GM19397 (cell line): ENCODE results near the gene WDR20.
"Not testable (repeated sequence)": the region's sequence is repeated elsewhere in the genome, so short reads cannot be mapped to it uniquely, and the experiment has no call there.

Experiments
- ATAC-seq: cut with Tn5 transposase; IDR thresholded peaks from one replicate; pipeline ENCODE4 v1.9.1; 2021; ENCODE audit warnings: mild to moderate bottlenecking, moderate library complexity; ENCODE audit not compliant: unreplicated experiment

The WDR20 gene

DNA sequence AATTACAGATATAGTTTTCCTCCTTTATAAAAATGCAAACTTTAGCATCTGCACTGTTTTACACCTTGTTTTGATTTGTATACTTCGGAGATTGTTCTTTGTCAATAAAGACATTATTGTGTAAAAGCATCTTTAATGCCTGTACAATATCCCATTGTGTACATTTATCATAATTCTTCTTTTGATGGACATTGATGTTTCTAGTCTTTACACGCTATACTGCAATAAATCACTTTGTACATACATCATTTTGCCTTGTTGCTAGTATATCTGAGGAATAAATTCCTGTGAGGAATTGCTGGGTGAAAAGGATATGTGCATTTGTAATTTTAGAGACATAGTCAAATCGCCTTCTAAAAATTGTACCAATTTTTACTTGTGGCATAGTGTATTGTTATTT, 30.4 kb downstream of the WDR20 start:
- ATAC-seq: no peak

DNA sequence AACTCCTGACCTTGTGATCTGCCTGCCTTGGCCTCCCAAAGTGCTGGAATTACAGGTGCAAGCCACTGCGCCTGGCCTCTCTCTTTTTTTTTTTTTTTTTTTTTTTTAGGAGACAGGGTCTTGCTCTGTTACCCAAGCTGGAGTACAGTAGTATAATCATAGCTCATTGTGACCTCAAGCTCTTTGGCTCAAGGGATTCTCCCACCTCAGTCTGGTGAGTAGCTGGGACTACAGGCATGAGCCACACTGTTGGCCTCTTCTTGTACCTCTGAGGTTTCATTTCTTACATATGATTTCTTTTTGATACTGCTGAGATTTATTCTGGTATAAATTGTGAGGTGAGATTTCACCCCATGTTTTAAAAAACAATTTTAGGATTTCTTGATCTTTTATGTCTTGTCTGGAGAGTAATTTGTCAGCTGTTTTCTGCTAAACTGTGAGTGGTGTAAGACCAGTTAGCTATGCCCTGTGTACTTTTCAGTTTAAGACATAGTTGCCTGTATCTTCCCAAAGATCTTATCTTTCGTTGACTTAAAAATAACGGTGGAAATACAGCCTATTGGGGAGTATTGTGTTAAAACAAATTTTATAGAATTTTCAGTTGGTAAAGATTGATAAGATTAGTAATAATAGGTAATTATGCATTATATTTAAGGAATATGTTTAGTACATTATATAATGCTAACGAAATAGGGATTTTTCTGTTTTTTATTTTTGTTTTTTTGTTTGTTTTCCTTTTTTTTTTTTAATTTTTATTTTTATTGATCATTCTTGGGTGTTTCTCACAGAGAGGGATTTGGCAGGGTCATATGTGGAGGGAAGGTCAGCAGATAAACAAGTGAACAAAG, 31.7 kb downstream of the WDR20 start:
- no peak for ATAC-seq

DNA sequence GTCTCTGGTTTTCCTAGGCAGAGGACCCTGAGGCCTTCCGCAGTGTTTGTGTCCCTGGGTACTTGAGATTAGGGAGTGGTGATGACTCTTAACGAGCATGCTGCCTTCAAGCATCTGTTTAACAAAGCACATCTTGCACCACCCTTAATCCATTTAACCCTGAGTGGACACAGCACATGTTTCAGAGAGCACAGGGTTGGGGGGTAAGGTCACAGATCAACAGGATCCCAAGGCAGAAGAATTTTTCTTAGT, 32.2 kb downstream of the WDR20 start:
- ATAC-seq: not testable (repeated sequence)

DNA sequence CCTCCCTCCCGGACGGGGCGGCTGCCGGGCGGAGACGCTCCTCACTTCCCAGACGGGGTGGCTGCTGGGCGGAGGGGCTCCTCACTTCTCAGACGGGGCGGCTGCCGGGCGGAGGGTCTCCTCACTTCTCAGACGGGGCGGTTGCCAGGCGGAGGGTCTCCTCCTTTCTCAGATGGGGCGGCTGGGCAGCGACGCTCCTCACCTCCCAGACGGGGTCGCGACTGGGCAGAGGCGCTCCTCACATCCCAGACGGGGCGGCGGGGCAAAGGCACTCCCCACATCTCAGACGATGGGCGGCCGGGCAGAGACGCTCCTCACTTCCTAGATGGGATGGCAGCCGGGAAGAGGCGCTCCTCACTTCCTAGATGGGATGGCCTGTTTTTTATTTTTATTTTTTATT, 33.0 kb downstream of the WDR20 start:
- not testable (repeated sequence) for ATAC-seq

DNA sequence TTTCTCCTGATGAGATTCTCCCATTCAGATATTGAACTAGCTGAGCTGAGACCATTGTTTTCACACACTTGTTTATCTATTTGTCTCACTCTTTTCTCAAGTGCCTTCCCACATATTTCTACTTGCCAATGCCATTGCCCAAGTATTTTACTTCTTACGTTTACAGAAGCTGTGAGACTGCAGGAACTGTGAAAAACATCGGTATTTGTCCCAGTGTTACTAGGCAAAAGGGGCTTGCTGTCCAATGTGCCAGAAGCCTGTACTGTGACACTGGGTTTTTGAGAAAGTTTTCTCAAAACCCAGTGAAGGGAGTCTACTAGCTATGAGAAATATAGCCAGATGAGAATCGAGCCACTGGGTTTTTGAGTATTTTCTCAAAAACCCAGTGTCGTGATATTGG, 37.5 kb downstream of the WDR20 start:
- ATAC-seq: no peak

DNA sequence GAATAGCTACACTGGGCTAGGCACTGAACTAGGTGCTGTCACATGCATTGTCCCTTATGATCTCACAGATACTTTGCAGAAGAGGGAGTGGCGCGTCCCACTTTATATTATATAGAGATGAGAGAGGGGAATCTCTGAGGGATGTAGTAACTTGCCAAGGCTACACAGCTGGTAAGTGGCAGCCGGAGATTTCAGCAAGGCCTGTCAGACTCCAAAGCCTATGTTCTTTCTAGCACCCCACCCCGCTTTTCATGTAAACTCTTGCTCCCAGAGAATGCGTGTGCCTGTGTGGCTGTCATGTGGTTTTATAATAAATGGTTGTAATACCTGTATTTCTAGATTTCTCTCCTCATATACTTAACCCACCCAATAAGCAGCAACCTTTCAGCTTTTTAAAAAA, 39.1 kb downstream of the WDR20 start:
- no peak for ATAC-seq

DNA sequence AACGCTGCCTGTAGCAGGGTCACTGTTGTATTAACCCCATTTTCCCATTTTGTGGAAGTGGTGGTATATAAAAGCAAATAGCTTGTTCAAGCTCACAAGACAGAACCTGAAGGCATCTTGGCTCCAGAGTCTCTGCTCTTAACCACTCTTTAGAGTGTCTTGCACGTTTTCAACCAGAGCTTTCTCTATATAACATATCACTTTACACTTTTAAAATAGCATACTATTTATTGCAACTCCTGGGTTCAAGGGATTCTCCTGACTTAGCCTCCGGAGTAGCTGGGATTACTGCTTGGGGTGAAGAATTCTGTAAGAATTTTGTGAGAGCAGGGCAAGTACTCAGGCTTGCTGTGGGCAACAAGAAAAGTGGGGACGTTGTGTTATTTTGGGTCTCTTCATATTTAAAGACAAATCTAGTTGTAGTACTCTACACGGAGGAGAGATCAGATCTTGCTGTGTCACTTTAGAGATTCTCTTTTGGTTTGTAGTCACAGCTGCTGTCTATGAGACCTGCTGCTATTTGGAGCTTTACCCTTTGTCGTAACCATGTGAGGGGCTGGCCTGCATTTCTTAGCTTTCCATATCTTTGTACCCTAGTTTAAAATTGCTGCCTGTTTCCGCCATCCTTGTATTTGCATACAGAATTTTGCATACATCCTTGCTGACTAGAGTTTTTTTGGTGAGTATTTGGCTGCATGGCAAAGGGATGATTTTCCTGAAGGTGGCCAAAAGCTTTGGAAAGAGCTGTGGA, 40.7 kb downstream of the WDR20 start:
- ATAC-seq: no peak

DNA sequence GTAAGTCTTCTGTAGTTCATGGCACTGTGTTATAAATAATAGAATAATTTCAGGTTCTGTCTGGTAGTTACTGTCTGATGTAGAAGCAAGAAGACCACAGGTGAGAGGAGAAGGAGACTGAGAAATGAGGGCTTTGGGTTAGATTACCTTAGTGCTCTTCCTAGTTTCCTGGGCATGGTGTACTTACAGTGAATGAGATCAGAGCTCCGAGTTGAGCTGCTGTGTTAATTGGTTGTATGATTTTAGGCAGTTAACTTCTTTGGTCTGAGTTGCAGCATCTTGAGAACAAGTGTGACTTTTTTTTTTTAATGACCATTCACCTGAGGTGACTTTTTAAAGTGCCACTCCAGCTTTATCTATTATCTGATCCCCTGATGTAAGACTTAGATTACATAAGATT, 41.5 kb downstream of the WDR20 start:
- ATAC-seq: no peak

DNA sequence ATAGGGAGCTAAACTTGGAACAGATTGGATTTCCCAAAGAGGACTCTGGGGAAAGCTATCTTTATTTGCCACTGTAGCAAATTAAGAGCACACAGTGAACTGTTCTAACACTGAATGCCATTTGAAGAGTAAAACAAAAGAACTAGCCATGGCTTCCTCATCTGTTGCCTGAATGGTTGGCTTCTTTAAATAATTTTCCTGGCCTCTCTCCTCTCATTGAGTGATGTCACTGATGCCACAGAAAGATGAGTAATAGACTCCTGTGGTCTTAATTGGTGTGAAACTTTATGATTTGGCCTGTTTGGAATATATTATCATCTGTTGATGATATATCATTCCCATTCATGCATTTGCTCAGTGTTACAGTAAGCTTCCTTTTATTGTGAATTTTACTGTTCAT, 42.5 kb downstream of the WDR20 start:
- no peak for ATAC-seq

DNA sequence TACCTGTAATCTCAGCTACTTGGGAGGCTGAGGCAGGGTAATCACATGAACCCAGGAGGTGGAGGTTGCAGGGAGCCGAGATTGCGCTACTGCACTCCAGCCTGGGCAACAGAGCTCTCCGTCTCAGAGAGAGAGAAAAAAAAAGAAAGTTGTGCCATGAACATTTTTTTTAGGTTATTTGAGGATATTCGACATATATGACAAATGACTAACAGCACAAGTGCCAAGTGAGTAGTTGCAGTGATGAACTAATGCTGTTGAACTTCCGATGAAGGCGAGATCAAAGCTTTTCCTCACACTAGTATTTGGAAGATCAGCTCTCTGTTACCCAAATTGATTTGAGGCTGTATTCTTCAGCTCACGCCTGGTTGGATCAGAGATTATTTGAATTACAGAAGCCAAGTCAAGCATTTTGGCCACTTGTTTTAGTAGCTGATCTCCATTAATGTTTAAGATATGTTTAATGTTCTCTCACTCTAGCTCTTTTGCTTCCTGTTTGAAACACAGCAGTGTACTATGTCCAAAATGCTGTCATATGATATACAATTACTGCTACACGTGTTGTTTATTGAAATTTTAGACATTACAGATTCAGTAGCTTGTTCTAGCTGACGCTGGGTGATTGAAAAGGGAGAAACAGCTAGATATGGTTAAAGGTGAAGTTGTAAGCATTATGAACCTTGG, 43.4 kb downstream of the WDR20 start:
- ATAC-seq: no peak

DNA sequence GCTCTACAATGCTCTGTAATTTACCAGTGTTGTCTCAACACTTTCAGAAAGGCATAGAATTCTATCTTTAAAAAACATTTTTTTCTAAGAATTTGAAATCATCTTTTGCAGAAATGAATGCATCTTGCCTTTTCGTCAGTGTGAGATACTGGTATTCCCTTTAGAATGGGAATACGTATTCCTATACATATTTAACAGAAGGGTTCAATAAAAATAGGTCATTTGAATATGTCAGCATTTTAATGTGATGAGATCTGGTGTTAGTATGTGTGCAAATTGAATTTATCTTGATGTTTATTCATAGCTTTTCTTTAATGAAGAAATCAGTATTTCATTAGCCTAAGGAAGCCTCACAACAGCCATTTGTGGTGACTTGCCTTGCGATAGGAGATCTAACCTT, 44.2 kb downstream of the WDR20 start:
- ATAC-seq: no peak

DNA sequence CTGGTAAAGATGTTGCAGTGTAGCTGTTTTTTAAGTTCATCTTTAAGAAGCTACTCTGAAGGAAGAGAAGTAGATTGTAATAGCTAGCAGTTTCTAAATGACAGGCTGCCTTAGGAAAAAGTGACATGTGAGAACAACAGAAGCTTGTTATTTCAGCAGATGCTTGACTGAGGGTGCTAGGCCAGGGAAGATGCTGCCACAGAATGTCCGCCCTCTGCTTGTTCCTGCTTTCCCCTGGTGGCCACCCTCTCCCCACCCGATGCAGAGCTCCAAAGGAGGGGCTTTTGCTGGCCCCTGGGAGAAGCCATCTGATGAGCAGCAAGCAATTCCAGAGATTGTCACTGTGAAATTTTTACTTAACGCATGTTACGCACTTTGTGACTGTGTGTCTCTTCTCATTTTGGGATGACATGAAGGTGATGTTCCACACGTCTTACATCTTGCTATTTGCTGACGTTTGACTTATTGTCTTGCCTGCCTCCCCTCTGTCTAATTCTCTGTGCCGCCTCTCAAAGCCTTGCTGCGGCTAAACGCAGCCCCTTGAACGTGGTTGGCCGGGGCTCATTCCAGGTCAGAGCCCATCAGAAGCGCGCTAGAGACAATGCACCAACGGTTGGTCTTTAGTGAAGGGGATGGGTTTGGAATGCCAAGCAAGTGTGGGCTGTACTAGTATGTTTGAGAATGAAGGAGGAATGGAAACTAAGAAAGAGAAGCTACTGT, 44.8 kb downstream of the WDR20 start:
- ATAC-seq: no peak

DNA sequence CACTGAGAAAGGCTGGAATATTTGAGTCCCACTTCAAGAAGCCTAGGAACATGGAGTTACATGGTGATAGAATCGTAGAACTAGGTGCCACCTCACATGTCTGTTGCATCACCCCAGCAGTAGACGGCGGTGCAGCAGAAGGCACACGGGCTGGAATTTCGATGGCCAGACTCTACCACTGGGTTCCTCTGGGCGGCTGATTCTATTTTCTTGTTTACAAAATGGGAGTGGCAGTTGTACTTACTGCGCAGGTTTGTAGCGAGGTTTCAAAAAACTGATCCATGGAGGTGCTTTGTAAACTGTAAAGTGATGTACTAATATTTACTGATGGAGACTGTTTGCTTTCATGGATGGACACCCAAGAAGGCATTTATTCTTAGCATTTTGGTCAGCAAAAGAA, 45.7 kb downstream of the WDR20 start:
- no peak for ATAC-seq

DNA sequence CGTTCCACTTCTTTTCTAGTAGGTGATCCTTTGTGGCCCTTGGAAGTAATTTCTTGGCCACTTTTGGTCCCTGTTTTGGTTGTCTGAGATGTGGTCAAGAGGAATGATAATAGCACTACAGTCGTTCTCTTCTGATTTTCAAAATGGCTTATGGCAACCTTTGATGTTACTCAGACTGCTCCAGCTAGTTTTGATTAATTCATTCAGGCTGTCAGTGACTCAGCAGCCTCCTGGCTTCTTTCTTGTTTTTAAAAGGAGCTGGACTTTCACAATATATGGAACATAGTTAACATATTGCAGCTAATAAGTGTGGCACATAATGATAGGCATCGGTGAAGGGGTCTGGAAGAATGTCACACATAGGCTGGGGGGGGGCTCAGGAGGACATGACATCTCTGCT, 47.3 kb downstream of the WDR20 start:
- ATAC-seq: no peak

DNA sequence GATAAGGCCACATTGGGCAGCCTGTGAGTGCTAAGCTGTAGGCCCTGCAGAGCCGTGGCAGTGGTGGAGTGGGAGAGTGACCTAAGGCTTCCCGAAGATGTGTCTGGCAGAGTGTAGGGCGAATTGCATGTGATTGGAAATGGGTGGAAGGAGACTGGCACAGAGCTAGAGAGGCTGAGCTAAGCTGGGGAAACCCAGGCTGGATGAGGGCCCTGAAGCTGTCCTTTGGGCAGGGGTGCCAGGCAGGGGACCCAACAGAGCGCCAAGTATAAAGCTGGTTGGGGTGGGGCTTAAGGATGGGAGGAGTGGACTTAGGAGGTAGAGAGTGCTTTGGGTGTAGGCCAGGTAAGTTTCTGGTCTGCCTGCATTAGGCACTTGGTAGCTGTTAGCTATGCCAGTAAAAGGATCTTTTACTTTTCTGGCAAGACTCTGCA, 47.9 kb downstream of the WDR20 start:
- no peak for ATAC-seq

DNA sequence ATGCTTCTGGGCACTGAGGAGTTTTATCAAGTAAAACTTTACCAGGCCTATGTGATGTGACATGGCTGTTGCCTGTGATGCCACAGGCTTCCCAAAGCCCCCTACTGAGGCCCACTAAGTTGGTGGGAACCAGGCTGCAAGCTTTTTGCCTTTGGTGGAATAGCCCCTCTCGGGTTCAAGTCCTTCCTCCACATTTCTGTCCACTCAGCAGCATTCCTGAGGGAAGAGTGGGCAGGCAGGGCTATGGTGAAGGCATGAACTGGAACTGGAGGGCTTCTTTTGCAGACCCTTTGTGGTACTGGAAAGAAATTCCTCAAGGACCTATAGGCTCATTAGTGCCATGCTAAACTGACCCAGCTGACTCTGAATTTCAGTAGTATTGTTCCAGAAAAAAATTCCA, 48.5 kb downstream of the WDR20 start:
- no peak for ATAC-seq

DNA sequence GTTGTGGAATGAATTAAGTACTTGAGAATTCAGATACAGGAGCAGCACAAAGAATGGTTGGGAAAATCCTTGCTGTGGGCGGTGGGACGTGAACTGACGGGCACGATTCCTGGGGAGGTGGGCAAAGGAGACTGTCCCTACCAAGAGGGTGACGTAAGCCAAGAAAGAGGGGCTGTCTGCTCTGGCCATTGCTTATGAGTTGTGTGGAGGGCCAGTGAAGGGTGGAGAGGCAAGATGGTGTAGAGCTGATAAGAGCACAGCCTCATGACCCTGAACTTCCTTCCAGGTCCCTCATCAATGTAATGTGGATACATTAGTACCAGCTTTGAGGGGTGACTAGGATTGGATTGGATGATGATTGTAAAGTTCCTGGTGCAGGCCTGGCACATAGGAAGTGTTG, 50.2 kb downstream of the WDR20 start:
- no peak for ATAC-seq

DNA sequence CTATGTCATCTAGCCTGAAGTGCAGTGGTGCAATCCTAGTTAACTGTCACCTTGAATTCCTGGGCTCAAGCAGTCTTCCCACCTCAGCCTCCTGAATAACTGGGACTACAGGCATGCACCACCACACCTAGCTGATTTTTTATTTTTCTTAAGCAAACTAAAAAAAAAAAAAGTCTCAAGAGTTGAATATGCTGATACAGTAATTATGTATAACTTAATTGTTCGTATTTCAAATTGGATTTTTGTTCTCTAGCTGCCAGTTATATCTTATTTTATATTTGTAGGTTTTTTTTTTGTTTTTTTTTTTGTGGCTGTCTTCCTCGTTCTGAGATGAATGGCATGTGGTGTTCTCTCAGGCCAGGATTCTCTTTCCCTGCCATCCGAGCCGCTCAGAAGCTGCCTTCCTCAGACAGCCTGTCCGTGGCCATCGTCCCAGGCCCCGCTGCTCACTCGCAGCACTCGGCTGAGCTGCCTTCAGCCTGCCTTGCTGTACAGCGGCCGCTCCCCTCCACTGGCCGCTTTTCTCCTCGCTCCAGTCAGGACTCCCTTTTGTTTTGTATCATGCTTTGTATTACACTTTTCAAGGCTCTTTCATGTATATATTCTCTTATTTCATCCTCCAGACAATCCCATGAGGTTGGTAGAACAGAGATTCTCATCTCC, 53.3 kb downstream of the WDR20 start:
- no peak for ATAC-seq

DNA sequence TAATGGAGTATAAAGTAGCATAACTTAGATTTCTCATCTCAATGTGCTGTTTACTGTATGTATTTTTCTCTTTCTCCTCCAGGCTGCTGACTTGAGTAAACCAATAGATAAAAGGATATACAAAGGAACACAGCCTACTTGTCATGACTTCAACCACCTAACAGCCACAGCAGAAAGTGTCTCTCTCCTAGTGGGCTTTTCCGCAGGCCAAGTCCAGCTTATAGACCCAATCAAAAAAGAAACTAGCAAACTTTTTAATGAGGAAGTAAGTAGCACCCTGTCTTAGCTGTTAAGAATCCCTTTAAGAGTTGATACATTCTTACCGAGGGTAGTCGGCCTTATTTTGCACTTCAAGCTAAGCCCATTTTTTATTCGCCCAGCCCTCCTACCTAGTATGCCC, 55.2 kb downstream of the WDR20 start:
- no peak for ATAC-seq

DNA sequence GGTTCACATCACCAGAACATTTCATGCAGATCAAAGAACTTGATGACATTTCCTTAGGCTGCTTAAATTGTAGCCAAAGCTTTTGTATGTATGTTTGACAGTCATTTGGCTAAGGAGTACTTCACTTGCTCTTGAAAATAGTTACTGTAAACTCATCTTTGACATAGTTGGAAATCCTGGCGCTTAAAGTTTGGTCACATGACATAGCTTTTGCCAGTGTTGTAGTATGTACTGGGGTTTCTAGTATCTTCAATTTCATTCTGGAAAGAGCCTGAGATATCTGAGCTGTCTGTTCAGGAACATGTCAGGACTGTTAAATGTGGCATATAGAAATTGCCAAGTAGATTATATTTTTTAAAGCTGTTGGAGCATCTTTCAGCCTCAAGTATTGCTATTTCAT, 55.7 kb downstream of the WDR20 start:
- ATAC-seq: no peak
